Esophagus muscularis mucosa (tissue), 4 donors: ENCODE data around the gene C11orf24. TPM values are rescaled to one million over a fixed set of nuclear protein-coding genes. Genes with fewer than 3 reads are reported as not detected.

ENCODE experiments used
- DNase-seq: peaks from one replicate; pipeline ENCODE4 v3.0.0-alpha.2; 2017; ENCODE audit errors: extremely low spot score
- H3K27ac ChIP-seq, 4 donors: fragments of 200-600 bp; sonication (generic); replicated peaks in 1 of 4; 1 replicate in 3 of 4; 2 replicates in 1 of 4; pipeline ENCODE4 v1.5.1; 2016 to 2019; ENCODE audit warnings: mild to moderate bottlenecking in 1 of 4
- H3K27me3 ChIP-seq, 4 donors: fragments of 200-600 bp; sonication (generic); one replicate each; pipeline versions ENCODE4 v1.5.1 to v1.6.0; 2016 to 2019
- H3K36me3 ChIP-seq, 4 donors: fragments of 200-600 bp; sonication (generic); one replicate each; pipeline ENCODE4 v1.5.1; 2016 to 2019
- H3K4me1 ChIP-seq, 4 donors: fragments of 200-600 bp; sonication (generic); one replicate each; pipeline ENCODE4 v1.5.1; 2016 to 2019
- H3K4me3 ChIP-seq, 4 donors: fragments of 200-600 bp; sonication (generic); 1 replicate in 2 of 4; 2 replicates in 2 of 4; pipeline ENCODE4 v1.5.1; 2016 to 2019; ENCODE audit warnings: mild to moderate bottlenecking in 4 of 4, moderate library complexity in 1 of 4
- H3K9me3 ChIP-seq, 4 donors: fragments of 200-600 bp; sonication (generic); 1 replicate in 3 of 4; 2 replicates in 1 of 4; pipeline ENCODE4 v1.5.1; 2016 to 2019
- EP300 ChIP-seq: sonication (generic); formaldehyde crosslinking; IDR thresholded peaks from one replicate; pipeline ENCODE4 v1.6.1; 2017; ENCODE audit warnings: antibody characterized with exemption
- POLR2A ChIP-seq: fragments of 450-650 bp; IDR thresholded peaks from one replicate; pipeline ENCODE4 v1.6.1; 2017; ENCODE audit warnings: antibody characterized with exemption, moderate library complexity, mild to moderate bottlenecking, low read depth
- POLR2AphosphoS5 ChIP-seq, 2 donors: sonication (generic); formaldehyde crosslinking; IDR thresholded peaks; one replicate each; pipeline ENCODE4 v1.6.1; 2017; ENCODE audit warnings: antibody characterized with exemption in 2 of 2
- WGBS: methylation state at CpG from one replicate; pipeline ENCODE4 v1.1.5; 2018; 5-methylcytosine and 5-hydroxymethylcytosine counted together
- intact Hi-C: fragments of 100-400 bp; cut with DNase I; formaldehyde crosslinking; loops from one replicate; pipeline ENCODE4 v1.15.1; 2023
- total RNA-seq, 4 donors: library from RNA; depleted of rRNA; stranded (reverse); fragments of >200 nt; gene quantifications; one replicate each; pipeline versions ENCODE4 v1.1.0 to v1.2.1, GENCODE V29; 2016
- TF ChIP-seq, protein P1 (sequence below), 3 experiments: fragments of 200-600 bp in 2 of 3; fragments of 450-650 bp in 1 of 3; sonication (generic) in 2 of 3; IDR thresholded peaks; one replicate each; pipeline ENCODE4 v1.5.1; 2017 to 2019; ENCODE audit warnings: antibody characterized with exemption in 3 of 3, mild to moderate bottlenecking in 2 of 3, moderate library complexity in 1 of 3

C11orf24 gene
- total RNA-seq, 4 donors from 2014 or later = 27.0 to 41.5 (median 31.5) TPM

- Histone ChIP-seq H3K9me3 (no peaks in the 10 kb centered on the region), H3K4me3 (peak overlapping the region; percentile 67 to 86 (median 76)), H3K36me3 (no peaks in the 10 kb centered on the region), H3K27me3 (no peaks in the 10 kb centered on the region), H3K4me1 (peaks cover 54 to 67% (median 56%) of the 10 kb centered on the region in 4 donors), H3K27ac (peak overlapping the region; percentile 88 to 90 (median 90))
- TF ChIP-seq, protein P1, sequence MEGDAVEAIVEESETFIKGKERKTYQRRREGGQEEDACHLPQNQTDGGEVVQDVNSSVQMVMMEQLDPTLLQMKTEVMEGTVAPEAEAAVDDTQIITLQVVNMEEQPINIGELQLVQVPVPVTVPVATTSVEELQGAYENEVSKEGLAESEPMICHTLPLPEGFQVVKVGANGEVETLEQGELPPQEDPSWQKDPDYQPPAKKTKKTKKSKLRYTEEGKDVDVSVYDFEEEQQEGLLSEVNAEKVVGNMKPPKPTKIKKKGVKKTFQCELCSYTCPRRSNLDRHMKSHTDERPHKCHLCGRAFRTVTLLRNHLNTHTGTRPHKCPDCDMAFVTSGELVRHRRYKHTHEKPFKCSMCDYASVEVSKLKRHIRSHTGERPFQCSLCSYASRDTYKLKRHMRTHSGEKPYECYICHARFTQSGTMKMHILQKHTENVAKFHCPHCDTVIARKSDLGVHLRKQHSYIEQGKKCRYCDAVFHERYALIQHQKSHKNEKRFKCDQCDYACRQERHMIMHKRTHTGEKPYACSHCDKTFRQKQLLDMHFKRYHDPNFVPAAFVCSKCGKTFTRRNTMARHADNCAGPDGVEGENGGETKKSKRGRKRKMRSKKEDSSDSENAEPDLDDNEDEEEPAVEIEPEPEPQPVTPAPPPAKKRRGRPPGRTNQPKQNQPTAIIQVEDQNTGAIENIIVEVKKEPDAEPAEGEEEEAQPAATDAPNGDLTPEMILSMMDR (IDR thresholded peaks at IDR 0.05) = peak in 1 of 3 experiments; percentile 3
- TF ChIP-seq POLR2A (no peak), EP300 (no peak), POLR2AphosphoS5 (IDR thresholded peaks at IDR 0.05) (peak in 1 of 2 donors; percentile 66)
- intact Hi-C loops = loop anchor here (2.0 to 5.0 kb wide), 3 partner anchors 42 to 83 kb away; partner anchors contain the start of gene C11orf24
- DNase-seq = no peak
- 17% methylated on average over 22 of the region's 27 CpGs for WGBS
Observed at GRCh38 chr11:68314203-68315170, 42.7 kb upstream of the C11orf24 start.

- TF ChIP-seq POLR2A (no peak), POLR2AphosphoS5 (IDR thresholded peaks at IDR 0.05) (no peak), EP300 (no peak)
- TF ChIP-seq, protein P1 (IDR thresholded peaks at IDR 0.05) = no peak
- H3K36me3 ChIP-seq = no peaks in the 10 kb centered on the region
- no peak for DNase-seq
- H3K4me1 ChIP-seq = peaks cover 54 to 66% (median 55%) of the 10 kb centered on the region in 4 donors
- H3K4me3 ChIP-seq = peak overlapping the region; percentile 67 to 86 (median 76)
- WGBS = 12% methylated on average over 14 of the region's 19 CpGs
- intact Hi-C loops = loop anchor here (2.0 to 5.0 kb wide), 3 partner anchors 41 to 84 kb away; partner anchors contain the start of gene C11orf24
- H3K27me3 ChIP-seq = no peaks in the 10 kb centered on the region
- no peaks in the 10 kb centered on the region for H3K9me3 ChIP-seq
- peak overlapping the region; percentile 88 to 90 (median 90) for H3K27ac ChIP-seq
Observed at GRCh38 chr11:68313574-68314202, 41.9 kb upstream of the C11orf24 start.

DNA sequence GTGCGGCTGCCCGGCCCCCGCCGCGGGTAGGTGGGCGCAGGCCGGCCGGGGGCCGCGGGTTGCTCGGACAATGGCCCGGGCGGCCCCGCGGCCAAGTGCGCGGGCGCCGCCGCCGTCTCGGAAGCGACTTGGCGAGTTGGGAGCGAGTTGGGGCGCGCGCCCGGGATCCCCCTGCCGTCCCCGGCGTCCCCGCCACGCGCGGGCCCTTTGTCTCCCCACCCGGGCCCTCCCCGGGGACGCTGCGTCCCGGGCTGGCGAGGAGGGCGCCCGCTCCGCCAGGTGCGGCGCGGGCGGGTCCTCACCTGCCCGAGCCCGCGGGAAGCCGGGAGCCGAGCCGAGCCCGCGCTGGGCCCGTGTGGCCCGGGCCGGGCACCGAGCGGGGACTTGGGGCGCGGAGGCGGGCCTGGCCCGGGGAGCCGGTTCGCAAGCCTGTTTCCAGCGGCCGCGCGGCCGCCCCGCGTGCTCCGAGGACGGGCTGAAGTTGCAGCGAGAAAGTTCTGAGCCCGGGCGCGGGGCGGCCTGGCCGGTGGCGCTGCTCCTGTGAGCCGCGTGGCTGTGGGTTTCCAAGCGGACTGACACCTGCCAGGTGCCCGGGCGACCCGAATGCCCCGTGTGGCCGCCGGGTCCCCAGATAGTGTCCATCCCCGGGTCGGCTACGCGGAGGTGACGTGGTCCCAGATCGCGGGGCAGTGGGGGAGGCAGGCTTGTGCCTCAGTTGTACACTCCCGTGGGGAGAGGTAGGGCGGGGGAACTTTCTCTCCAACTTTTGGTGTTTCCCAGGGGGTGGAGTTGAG is 41.2 kb upstream of the C11orf24 start:
- no peaks in the 10 kb centered on the region for H3K36me3 ChIP-seq
- H3K4me1 ChIP-seq = peaks cover 50 to 59% (median 52%) of the 10 kb centered on the region in 4 donors
- peak overlapping the region; percentile 88 to 90 (median 90) for H3K27ac ChIP-seq
- TF ChIP-seq POLR2AphosphoS5 (IDR thresholded peaks at IDR 0.05) (no peak), EP300 (no peak), POLR2A (no peak)
- TF ChIP-seq, protein P1 (IDR thresholded peaks at IDR 0.05) = no peak
- 0% methylated on average over 5 of the region's 102 CpGs for WGBS
- H3K27me3 ChIP-seq = no peaks in the 10 kb centered on the region
- H3K4me3 ChIP-seq = peak overlapping the region; percentile 67 to 86 (median 76)
- DNase-seq = no peak
- intact Hi-C loops = loop anchor here (5.0 kb wide), 2 partner anchors 41 to 84 kb away; partner anchors contain the start of gene C11orf24
- H3K9me3 ChIP-seq = no peaks in the 10 kb centered on the region

GRCh38 chr11:68312117-68312779 is 40.5 kb upstream of the C11orf24 start, which contains the start of gene LRP5:
TSS of gene LRP5 (plus strand) at chr11:68312591. CDS start at chr11:68312715, 124 bp downstream.
- intact Hi-C loops = loop anchor here (5.0 kb wide), 2 partner anchors 40 to 85 kb away; partner anchors contain the start of gene C11orf24
- Histone ChIP-seq H3K36me3 (no peaks in the 10 kb centered on the region), H3K27ac (peak within 1 kb of the TSS; percentile 88 to 90 (median 90)), H3K4me3 (peak within 1 kb of the TSS; percentile 67 to 86 (median 76)), H3K9me3 (no peaks in the 10 kb centered on the region), H3K27me3 (no peaks in the 10 kb centered on the region), H3K4me1 (peaks cover 42 to 51% (median 45%) of the 10 kb centered on the region in 4 donors)
- 27% methylated on average over 8 of the region's 85 CpGs for WGBS
- no peak for DNase-seq
- no peak for TF ChIP-seq POLR2AphosphoS5 (IDR thresholded peaks at IDR 0.05)
- no peak for TF ChIP-seq EP300
- no peak for TF ChIP-seq POLR2A
- TF ChIP-seq, protein P1 (IDR thresholded peaks at IDR 0.05) = no peak
